NCI-H2171 (cell line): Measurements from ENCODE around the gene TWF2.
"Not testable (repeated sequence)": the region's sequence is repeated elsewhere in the genome, so short reads cannot be mapped to it uniquely, and the experiment has no call there.

ENCODE experiments used
- DNase-seq: peaks from one replicate; lab custom pipeline; 2025; lab: John Stamatoyannopoulos, UW

Gene TWF2

DNA sequence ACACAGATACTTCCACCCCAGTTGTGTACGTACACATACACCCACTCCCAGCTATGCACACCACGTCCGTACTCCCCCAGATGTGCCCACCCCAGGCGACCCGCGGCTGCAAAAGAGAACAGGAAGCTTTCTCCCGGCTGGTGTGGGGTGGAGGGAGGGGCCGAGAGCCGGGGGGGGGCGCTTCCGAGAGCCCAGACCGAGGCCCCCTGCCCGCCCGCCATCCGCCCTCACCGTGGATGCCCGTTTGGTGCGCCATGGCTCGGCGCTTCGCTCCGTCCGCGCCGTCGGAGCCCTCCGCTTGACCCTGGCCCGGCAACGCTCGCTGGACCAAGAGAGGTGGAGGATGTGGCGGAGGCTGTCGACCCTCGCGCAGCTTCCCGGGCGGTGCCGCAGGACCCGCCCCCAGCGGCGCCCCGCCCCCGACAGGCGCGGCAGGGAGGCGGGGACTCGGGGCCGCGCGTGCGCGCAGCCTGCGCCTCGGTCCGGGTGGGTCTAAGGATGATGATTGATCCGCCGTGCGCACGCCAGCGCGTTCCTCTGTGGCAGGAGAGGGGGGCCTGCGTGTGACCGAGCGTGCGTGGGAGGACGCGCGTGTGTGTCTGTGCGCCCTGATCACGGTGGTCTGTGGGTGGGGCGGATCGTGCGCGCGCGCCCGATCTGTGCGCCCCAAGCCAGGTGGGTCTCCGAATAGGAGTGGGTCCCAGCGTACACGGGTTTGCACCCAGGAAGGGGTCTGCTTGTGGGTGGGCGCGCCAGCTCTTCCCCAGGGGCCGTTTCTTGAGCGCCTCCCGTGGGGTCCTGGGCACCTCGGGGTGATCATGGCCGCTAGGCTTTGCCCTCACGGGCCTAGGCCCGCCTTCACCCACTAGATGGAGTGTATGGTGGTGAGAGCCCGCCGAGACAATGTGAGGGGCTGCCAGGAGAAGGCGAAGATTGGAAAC lies at the start of gene TWF2:
TSS of gene TWF2 (minus strand) at position 398 of the 941 bp plus-strand sequence. CDS start at position 256, 142 bp downstream.
- peak; percentile 23 for DNase-seq

DNA sequence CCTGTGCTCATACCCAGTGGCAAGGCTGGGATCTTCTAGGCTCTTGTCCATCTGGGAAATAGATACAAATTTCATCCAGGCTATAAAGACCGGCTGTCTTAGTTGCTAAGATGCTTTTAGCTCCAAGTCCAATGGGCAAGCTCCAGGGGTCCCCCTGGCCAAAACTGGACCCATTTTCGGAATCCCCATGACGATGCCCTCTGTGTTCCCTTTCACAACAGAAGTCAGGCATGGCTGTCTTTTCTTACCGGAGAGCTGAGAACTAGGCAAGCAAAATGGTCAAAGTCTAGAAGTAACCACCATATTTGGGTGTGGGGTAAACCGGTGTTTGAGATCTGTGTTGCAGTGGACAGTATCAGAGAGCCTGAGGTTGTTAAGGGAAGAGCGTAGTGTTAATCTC lies 49.7 kb upstream of the TWF2 start:
- no peak for DNase-seq

DNA sequence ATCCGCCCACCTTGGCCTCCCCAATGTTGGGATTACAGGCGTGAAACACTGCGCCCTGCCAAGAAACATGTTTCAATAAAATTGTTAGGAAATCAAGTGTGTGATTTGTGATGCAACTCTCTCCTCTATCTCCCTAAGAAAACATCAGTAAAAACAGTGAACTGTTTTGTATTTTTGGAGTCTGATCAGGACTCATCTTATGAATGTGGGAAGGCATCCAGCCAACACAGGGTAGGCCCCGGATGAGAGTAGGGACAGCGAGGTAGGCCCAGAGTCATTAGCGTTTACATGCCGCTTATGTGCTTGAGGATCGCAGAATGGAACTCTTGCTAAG lies 47.8 kb upstream of the TWF2 start:
- no peak for DNase-seq

DNA sequence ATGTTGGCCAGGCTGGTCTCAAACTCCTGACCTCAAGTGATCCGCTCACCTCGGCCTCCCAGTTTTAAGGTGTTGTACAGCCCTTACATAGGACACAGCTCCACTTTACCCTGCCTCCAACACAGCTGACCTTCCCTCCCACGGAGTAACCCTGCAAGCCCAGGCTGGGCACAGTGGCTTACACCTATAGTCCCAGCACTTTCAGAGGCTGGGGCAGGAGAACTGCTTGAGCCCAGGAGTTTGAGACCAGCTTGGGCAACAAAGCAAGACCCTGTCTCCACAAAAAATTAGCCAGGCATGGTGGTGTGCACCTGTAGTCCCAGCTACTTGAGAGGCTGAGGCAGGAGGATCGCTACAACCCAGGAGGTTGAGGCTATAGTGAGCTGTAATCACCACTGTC lies 45.1 kb upstream of the TWF2 start:
- not testable (repeated sequence) for DNase-seq

DNA sequence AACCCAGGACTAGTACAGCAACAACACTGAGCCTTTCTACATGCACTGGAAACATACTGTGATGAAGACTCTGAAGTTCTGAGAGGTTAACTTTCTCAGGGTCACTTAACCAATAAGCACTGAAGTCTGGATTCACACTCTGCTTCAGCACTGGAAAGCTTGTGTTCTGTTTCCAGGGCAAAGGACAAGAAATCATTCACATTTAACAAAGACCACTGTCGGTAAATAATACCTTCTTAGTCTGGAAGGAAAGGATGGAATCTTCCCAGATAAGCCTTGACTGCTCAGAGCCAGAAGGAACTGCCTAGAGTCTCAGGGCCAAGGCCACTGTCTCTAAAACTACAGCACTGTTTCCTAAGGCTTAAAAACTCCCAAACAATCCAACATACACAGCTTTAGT lies 44.3 kb upstream of the TWF2 start:
- DNase-seq, result no peak

DNA sequence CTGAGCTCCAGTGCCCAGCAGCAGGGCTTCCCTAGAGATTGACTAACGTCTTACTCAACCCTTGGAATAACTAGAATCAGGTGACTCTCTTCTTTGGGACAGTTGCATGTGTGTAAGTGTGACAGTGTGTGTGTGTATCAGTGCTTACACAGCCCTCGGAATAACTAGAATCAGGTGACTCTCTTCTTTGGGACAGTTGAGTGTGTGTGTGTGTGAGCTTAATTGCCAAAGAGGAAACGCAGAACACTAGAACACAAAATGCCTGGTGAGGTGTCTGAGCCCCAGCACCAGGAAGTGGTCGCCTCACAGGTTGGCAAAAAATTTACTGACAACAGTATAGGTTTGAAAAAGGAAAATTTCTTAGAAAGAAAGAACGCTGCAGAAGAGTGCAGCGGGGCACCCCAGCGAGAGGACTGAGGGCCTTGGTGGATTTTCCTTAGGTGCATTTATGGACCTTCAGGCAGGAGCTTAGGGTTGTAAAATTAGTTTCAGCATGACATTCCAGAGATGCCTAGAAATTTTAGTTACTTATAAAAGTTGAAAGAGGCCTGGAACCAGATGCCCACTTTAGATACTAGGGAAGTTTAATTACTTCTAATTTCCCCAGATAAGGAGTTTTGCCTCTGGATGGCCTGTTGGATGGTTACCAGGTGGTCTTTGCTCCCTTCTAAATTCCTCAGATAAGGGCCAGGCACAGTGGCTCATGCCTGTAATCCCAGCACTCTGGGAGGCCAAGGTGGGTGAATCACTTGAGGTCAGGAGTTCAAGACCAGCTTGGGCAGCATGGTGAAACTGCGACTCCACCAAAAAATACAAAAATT lies 43.2 kb upstream of the TWF2 start:
- DNase-seq, result no peak

DNA sequence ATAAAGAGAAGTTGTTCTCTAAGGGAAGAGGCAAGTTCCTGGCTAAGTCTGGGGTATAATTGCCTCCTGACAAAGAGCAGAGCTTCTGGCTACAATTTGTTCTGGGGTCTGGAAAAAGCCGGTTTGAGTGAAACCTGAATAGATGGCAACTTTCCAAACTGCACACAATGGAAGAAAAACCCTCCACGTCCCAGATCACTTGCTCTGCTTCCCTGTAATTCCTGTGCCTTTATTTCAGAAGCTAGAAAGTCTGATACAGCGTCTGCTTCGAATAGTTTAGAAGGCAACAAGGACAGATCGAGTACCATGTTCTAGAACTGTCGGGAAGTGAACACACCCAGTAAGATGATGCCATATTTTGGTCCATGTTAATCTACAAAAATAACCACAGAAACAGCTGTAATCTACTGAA lies 41.1 kb upstream of the TWF2 start:
- no peak for DNase-seq

DNA sequence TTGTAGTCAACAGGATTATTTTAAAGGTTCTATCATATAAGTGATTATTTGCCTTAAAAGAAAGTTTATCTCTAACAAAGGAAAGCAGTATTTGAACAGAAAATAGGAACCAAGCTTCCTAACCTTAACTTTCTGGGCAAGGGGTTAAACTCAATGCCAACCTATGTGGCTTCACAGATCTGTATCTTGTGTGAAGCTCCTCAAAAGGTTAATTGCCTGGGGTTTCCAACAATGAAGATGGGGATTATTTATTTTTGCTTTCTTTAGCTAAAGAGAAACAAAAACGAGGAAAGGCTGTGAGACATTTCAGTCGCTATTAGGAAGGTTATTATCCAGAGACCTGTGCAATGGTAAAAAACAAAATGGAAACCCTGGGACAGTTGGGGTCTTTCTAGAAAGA lies 40.6 kb upstream of the TWF2 start:
- no peak for DNase-seq

DNA sequence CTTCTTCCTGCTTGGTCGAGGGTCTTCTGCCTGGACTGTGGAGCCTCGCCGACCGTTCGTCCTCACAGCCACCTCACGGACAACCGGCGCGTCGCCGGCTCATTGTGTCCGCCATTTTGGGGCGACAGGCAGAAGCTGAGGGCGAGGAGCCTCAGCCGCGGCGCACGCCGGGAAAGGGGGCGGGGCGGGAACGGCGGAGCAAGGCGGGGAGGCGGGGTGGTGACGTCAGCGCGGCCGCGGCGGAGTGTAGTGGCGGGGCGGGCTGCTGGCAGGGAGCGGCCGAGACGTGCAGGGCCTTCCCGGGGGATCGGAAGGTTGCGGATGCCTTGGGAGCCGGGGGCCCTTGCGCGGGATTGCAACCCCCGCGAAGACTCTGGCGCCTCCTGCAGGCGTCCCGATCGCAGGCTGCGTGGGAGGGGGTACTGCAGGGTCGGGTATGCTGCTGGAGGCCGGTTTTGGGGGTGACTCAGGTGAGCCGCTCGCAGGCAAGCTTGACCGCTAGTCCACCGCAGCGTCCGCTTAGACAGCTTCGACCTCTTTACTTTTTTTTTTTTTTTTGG lies 39.6 kb upstream of the TWF2 start, which contains the start of gene WDR82:
TSS of gene WDR82 (minus strand) at position 140 of the 560 bp plus-strand sequence. CDS start 288 bp downstream, outside the sequence.
- peak; percentile 77 for DNase-seq

DNA sequence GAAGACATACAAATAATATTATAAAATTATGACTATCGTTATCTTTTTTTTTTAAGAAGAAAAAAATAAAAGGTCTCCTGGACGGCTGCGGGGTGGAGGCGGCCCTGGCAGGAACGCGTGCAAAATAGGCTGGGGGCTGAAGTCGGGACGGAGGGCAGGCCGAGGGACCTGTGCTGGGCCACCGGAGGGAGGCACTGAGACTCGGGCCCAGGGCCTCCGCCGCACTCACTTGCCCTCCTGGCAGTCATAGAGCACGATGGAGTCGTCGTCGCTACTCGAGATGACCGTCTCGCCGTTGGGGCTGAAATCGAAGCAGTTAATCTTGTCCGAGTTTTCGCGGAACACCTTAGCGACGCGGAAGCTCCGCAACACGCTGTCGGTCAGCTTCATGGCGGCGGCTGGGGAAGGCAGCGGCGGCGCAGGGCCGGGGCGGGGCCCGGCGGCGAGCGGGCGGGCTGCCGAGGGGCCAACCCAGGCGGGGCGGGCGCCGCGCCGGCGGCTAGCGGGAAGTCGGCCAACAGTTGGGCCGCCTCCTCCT lies 39.1 kb upstream of the TWF2 start:
- no peak for DNase-seq

DNA sequence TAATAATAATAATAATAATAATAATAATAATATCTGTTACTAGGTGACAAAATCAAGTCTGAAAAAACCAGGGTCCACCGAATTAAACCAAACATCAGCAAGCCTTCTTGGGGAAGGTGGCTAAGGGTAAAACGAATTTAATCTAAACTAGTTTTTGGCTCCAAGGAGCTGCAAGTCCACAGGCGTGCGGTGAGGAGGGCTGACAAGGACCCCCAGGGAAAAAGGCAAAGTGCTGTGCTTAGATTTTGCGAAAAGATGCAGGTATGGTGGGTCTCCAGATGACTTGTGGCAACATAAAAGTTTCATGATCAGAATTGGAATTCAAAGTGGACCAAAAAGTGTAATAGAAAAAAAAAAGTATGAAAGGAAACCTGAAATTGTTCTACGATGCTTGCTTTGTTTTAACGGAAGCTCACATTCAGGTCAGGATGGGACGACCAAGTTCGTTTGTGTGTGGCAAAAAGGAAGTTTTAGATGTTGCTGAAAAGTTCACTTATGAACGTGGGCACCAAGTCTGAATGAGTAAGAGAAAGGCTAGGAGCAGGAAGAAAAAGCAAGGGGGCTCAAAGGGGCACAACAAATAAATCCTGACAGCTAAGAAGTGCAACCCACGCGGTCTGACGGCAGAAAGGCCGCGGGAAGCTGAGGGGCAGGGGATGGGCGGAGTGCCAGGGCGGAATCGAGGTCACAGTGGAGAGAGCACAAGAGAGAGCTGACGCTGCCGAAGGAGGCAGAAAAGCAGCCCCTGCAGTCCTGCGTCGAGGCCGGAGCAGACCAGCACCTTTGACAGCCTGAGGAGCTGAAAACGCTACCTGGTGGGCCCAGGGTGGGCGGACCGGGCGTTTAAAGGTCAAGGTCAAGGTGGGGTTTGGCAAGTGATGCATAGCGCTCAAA lies 38.4 kb upstream of the TWF2 start:
- no peak for DNase-seq

DNA sequence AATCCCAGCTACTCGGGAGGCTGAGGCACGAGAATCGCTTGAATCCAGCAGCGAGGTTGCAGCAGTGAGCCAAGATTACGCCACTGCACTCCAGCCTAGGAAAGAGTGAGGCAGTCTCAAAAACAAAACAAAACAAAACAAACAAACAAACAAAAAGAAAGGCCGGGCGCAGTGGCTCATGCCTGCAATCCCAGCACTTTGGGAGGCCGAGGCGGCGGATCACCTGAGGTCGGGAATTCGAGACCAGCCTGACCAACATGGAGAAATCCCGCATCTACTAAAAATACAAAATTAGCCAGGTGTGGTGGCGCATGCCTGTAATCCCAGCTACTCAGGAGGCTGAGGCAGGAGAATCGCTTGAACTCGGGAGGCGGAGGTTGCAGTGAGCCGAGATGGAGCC lies 35.8 kb upstream of the TWF2 start:
- DNase-seq, result not testable (repeated sequence)

DNA sequence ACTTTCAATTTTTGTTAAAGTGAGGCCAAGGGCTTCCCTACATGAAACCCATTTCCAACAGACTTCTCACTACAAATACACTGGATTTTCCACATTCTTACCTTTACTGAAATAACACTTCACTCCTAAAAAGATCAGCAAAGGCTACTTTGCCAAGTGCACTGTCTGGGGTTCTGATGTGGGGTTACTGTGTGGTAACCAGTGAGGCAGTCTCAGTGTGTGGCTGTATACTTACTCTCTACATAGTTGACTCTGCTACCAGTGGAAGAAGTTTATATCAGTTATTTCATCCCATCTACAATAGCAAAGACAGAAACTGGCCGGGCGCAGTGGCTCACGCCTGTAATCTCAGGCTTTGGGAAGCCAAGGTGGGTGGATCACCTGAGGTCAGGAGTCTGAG lies 33.9 kb upstream of the TWF2 start:
- no peak for DNase-seq

DNA sequence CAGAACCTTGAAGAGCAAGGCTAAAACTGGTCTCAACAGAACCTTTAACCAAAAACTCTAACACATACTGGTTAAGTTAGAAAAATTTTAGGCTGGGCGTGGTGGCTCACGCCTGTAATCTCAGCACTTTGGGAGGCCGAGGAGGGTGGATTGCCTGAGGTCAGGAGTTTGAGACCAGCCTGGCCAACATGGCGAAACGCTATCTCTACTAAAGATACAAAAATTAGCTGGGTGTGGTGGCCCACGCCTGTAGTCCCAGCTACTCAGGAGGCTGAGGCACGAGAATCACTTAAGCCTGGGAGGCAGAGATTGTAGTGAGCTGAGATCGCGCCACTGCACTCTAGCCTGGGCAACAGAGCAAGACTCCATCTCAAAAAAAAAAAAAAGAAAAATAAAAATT lies 33.2 kb upstream of the TWF2 start:
- DNase-seq, result not testable (repeated sequence)

DNA sequence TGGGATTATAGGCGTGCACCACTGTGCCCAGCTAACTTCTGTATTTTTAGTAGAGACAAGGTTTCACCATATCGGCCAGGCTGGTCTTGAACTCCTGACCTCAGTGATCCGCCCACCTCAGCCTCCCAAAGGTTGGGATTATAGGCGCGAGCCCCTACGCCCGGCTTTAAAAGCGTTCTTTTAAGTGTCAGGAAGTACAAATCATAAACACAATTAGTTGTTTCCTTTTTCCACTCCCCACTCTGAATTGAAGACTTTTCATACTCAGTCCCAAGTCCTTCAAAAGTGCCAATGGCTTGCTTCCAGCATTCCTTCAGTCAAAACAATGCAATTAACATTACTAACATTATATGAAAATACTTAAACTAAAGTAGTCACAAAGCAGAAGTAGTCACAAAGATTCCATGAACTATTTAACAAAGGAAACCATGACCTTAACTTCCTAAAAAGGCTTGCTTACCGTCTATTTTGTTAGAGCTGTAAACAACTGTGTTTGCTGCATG lies 31.3 kb upstream of the TWF2 start:
- no peak for DNase-seq

DNA sequence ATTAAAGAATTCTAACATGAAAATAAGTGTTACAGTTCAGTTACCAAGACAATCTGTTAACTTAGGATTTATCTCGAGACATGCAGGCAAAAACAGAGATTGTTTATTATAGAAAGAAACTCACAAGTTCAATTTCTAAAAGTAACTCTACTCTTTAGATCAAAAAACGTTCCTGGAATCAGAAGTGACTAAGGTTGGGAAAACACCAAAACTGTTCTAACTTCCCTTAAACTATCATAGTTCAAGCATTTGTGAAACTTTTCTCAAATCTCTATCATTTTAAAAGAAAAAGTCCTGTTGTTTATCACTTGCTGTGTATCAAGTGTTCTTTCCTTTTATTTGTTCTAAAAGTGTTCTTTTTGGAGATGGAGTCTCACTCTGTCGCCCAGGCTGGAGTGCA lies 30.8 kb upstream of the TWF2 start:
- no peak for DNase-seq

DNA sequence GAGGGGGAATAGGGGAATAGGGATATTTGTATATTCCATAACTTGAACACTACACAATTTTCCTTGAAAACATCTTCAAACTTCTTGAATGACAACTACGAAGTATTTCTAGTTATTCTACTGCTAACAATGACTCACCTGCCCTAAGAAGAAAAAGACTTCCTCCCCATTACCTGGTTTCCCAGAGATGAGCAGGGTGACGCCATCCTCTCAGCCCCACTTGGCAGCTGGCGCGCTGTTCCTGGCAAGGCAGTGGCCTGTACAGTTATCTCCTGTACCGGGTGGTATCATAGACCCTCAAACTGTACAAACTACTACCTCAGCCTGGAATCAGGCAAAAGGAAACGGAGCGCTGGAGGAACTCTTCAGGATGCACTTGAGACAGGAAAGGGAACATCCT lies 29.1 kb upstream of the TWF2 start:
- no peak for DNase-seq

DNA sequence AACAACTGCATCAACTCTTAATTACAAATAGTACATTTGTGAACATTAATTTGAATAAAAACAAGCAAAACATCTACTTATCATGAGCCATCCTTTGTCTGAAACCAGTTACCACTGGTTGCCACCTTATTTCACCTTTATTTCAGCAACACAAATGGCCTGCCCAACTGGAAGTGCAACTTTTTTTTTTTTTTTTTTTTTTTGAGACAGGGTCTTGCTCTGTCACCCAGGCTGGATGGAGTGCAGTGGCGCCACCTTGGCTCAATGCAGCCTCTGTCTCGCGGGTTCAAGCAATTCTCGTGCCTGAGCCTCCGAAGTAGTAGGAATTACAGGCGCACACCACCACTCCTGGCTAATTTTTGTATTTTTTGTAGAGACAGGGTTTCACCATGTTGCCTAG lies 26.4 kb upstream of the TWF2 start:
- DNase-seq, result no peak

DNA sequence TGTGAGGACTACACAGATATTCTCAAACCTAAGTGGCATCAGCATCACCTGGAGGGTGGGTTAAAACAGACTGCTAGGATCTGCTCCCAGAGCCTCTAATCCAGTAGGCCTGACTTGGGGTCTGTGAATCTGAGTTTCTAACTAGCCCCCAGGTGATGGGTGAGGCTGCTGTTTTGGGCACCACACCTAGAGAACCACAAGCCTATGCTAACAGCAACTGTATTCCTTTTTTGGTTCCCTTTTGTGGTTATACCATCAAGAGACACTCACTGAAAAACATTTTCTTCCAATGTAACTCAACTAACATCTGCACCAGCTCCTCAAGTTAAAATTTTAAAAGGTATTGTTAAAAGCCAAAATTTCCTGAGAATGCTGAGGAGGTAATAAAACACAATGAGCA lies 23.5 kb upstream of the TWF2 start:
- no peak for DNase-seq

DNA sequence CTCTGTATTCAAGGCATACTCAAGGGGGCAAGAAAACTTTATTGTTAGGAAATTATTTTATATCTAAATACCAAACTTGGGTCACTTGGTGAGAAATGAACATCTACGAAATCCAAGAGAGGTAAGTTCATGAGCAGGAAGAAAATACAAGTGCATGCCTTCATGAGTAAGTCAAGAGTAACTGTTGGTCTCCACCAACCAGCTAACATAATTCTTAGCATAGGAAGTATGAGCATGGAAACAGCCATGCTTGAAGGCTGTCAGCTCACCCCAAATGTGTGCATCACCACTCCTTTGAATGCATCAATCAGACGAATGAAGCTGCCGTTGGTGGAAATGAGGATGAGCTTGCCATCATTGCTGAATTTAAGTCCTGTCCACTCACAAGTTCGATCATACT lies 20.5 kb upstream of the TWF2 start:
- no peak for DNase-seq

DNA sequence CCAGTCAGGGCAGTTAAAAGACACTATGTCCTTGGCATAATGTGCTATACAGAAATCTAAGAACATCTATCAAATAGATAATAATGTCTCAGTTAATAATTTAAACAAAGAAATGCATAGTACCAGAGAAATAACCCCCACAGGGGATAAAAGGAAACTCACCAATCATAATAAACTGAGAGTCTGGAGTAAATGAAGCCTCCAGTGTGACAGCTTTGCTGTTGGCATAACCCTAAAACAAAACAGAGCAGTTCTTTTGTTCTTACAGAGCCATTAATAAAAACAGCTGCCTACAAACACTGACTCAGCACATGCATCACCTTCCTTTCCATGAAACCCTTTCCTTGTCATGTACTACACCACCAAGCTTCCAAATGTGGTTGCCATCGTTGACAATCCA lies 20.1 kb upstream of the TWF2 start:
- DNase-seq, result no peak
